Activated T-helper 17 cell treated with anti-CD3 and anti-CD28 coated beads, Interleukin-2, amount 50 U/mL, for 72 hours (primary cell): ENCODE measurements around the gene MED4. TPM values are rescaled to one million over a fixed set of nuclear protein-coding genes. Genes with fewer than 3 reads are reported as not detected.

Experiments
- ATAC-seq: fragments of 150-1000 bp; cut with Tn5 transposase; replicated peaks from 2 replicates; pipeline ENCODE4 v1.10.0; 2021; ENCODE audit warnings: mild to moderate bottlenecking, moderate library complexity
- H3K27ac Mint-ChIP-seq: one replicate; pipeline ENCODE4 v1.8.0; 2022; ENCODE audit warnings: mixed read lengths
- H3K27me3 Mint-ChIP-seq: one replicate; pipeline ENCODE4 v1.8.0; 2022; ENCODE audit warnings: mixed read lengths
- H3K36me3 Mint-ChIP-seq: one replicate; pipeline ENCODE4 v1.8.0; 2022; ENCODE audit warnings: low read depth, mild to moderate bottlenecking, mixed read lengths
- H3K4me1 Mint-ChIP-seq: one replicate; pipeline ENCODE4 v1.8.0; 2022; ENCODE audit warnings: mixed read lengths
- H3K4me3 Mint-ChIP-seq: one replicate; pipeline ENCODE4 v1.8.0; 2022; ENCODE audit warnings: mild to moderate bottlenecking, mixed read lengths
- H3K9me3 Mint-ChIP-seq: one replicate; pipeline ENCODE4 v1.8.0; 2022; ENCODE audit warnings: mixed read lengths
- total RNA-seq, 2 donors: library from RNA; stranded (reverse); gene quantifications; one replicate each; pipeline ENCODE4 v1.2.3, GENCODE V29; 2022

The MED4 gene
- total RNA-seq: 10 to 100 TPM; 42.0 to 58.9 TPM

GRCh38 chr13:48094781-48095502 is at the start of gene MED4:
MED4 (minus strand) TSS chr13:48095104; CDS start chr13:48095078, 26 bp downstream.
- H3K4me1 Mint-ChIP-seq: peaks cover 19% of the 10 kb centered on the region
- H3K4me3 Mint-ChIP-seq: peak within 1 kb of the TSS; percentile 91
- ATAC-seq: peak; percentile 97
- H3K27ac Mint-ChIP-seq: peak within 1 kb of the TSS; percentile 98
- no peaks in the 10 kb centered on the region for H3K27me3 Mint-ChIP-seq
- H3K36me3 Mint-ChIP-seq: peaks cover 29% of the 10 kb centered on the region
- no peaks in the 10 kb centered on the region for H3K9me3 Mint-ChIP-seq

DNA sequence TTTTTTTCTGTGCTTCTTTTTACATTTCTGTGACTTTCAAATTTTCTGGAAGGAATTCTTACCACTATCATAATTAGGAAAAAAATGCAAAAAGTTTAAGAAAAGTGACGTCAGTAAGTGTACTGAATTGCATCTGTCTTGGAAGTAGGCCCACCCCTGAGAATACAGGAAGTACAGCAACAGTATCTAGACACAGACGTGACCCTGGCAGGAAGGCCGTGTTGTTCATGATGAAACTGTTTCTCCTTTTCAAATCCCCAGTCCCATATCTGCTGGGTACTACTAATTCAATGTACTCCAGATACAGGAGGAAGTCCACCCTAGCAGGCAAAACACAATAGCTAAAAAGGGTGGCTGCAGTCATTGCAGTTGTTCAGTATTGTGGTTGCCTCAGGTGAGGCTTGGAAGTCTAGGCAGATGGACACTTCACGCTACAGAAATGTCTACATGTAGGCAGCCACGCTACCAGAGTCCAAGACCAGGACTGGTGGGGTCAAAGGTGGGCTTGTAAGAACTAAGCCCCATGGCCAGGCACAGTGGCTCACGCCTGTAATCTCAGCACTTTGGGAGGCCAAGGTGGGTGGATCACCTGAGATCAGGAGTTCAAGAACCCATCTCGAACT is 49.6 kb upstream of the MED4 start:
- Mint-ChIP-seq H3K27ac (no peak overlapping the region), H3K4me3 (no peak overlapping the region), H3K9me3 (no peaks in the 10 kb centered on the region), H3K36me3 (no peaks in the 10 kb centered on the region), H3K27me3 (no peaks in the 10 kb centered on the region), H3K4me1 (peaks cover 14% of the 10 kb centered on the region)
- no peak for ATAC-seq

- ATAC-seq: peak; percentile 15
- H3K9me3 Mint-ChIP-seq: no peaks in the 10 kb centered on the region
- H3K4me1 Mint-ChIP-seq: peaks cover 6% of the 10 kb centered on the region
- H3K36me3 Mint-ChIP-seq: no peaks in the 10 kb centered on the region
- no peaks in the 10 kb centered on the region for H3K27me3 Mint-ChIP-seq
- no peak overlapping the region for H3K27ac Mint-ChIP-seq
- H3K4me3 Mint-ChIP-seq: no peak overlapping the region
These were observed 47.5 kb upstream of the MED4 start for GRCh38 chr13:48142436-48142835.

- no peaks in the 10 kb centered on the region for H3K36me3 Mint-ChIP-seq
- H3K27ac Mint-ChIP-seq: no peak overlapping the region
- H3K27me3 Mint-ChIP-seq: no peaks in the 10 kb centered on the region
- peaks cover 9% of the 10 kb centered on the region for H3K4me1 Mint-ChIP-seq
- peak; percentile 95 for ATAC-seq
- H3K9me3 Mint-ChIP-seq: no peaks in the 10 kb centered on the region
- no peak overlapping the region for H3K4me3 Mint-ChIP-seq
These were observed 43.4 kb upstream of the MED4 start for GRCh38 chr13:48138270-48138669.

- no peak overlapping the region for H3K27ac Mint-ChIP-seq
- H3K36me3 Mint-ChIP-seq: no peaks in the 10 kb centered on the region
- H3K9me3 Mint-ChIP-seq: no peaks in the 10 kb centered on the region
- peaks cover 4% of the 10 kb centered on the region for H3K27me3 Mint-ChIP-seq
- no peak overlapping the region for H3K4me3 Mint-ChIP-seq
- ATAC-seq: no peak
- peaks cover 3% of the 10 kb centered on the region for H3K4me1 Mint-ChIP-seq
These were observed 38.1 kb upstream of the MED4 start for GRCh38 chr13:48132961-48133360.

- Mint-ChIP-seq H3K27ac (no peak overlapping the region), H3K4me1 (peaks cover 9% of the 10 kb centered on the region), H3K36me3 (no peaks in the 10 kb centered on the region), H3K4me3 (no peak overlapping the region), H3K27me3 (peaks cover 4% of the 10 kb centered on the region), H3K9me3 (no peaks in the 10 kb centered on the region)
- ATAC-seq: no peak
These were observed 36.6 kb upstream of the MED4 start for GRCh38 chr13:48131533-48131932.

GRCh38 chr13:48126944-48127830 is 32.3 kb upstream of the MED4 start:
- no peaks in the 10 kb centered on the region for H3K36me3 Mint-ChIP-seq
- no peaks in the 10 kb centered on the region for H3K9me3 Mint-ChIP-seq
- H3K4me1 Mint-ChIP-seq: peaks cover 8% of the 10 kb centered on the region
- H3K27me3 Mint-ChIP-seq: no peaks in the 10 kb centered on the region
- ATAC-seq: peak; percentile 82
- H3K4me3 Mint-ChIP-seq: peak overlapping the region; percentile 56
- peak overlapping the region; percentile 53 for H3K27ac Mint-ChIP-seq

GRCh38 chr13:48125794-48126228 is 30.9 kb upstream of the MED4 start:
- H3K4me3 Mint-ChIP-seq: no peak overlapping the region
- no peak overlapping the region for H3K27ac Mint-ChIP-seq
- H3K27me3 Mint-ChIP-seq: no peaks in the 10 kb centered on the region
- H3K9me3 Mint-ChIP-seq: no peaks in the 10 kb centered on the region
- ATAC-seq: no peak
- H3K4me1 Mint-ChIP-seq: peaks cover 8% of the 10 kb centered on the region
- no peaks in the 10 kb centered on the region for H3K36me3 Mint-ChIP-seq

GRCh38 chr13:48123812-48124211 is 28.9 kb upstream of the MED4 start:
- H3K27me3 Mint-ChIP-seq: no peaks in the 10 kb centered on the region
- peaks cover 8% of the 10 kb centered on the region for H3K4me1 Mint-ChIP-seq

GRCh38 chr13:48121733-48122132 is 26.8 kb upstream of the MED4 start:
- peaks cover under 1% of the 10 kb centered on the region for H3K4me1 Mint-ChIP-seq
- H3K9me3 Mint-ChIP-seq: no peaks in the 10 kb centered on the region
- no peak overlapping the region for H3K4me3 Mint-ChIP-seq
- H3K27ac Mint-ChIP-seq: no peak overlapping the region
- ATAC-seq: no peak
- H3K27me3 Mint-ChIP-seq: no peaks in the 10 kb centered on the region
- no peaks in the 10 kb centered on the region for H3K36me3 Mint-ChIP-seq

More at GRCh38 chr13:48123812-48124211, 28.9 kb upstream of the MED4 start:
- Mint-ChIP-seq H3K36me3 (no peaks in the 10 kb centered on the region), H3K9me3 (no peaks in the 10 kb centered on the region), H3K27ac (no peak overlapping the region), H3K4me3 (no peak overlapping the region)
- no peak for ATAC-seq

DNA sequence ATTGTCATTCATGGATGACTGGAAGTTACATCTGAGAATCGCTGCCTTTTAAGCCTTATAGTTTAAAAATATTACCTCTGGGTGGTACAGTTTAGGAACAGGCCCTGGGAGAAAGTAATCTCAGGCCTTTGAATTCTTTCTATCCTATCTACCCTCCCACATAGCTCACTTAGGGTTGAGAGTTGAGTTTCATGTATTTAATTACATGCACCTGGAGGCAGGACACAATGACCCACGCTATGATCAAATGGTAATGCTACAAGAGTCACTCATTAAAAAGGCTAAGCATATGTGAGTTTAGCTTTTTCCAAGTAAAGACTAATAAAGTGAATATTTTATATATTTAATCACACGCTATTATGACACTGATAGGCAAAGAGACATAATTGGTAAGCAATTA is 25.3 kb upstream of the MED4 start:
- H3K27me3 Mint-ChIP-seq: peaks cover 5% of the 10 kb centered on the region
- H3K9me3 Mint-ChIP-seq: no peaks in the 10 kb centered on the region
- no peak overlapping the region for H3K4me3 Mint-ChIP-seq
- ATAC-seq: no peak
- H3K36me3 Mint-ChIP-seq: no peaks in the 10 kb centered on the region
- no peak overlapping the region for H3K27ac Mint-ChIP-seq
- H3K4me1 Mint-ChIP-seq: no peaks in the 10 kb centered on the region

DNA sequence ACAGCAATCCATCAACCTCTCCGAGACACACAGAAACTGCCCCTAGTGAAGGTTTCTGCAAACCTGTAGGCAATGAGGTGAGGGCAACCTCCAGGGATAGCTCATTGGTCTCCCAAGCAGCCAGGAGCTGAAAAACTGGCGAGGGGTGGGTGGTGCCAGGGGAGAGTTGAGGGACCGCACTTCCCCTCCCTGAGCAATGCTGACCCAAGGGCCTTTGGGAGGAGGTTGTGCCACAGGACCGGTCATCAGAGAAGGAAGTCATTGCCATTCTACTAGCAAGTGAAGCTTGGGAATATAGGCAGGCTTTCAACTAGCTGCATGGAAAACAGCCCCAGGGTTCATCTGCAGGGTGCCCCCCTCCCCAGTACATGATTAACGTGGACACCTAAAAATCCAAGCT is 23.1 kb upstream of the MED4 start:
- H3K36me3 Mint-ChIP-seq: no peaks in the 10 kb centered on the region
- no peaks in the 10 kb centered on the region for H3K4me1 Mint-ChIP-seq
- no peaks in the 10 kb centered on the region for H3K9me3 Mint-ChIP-seq
- no peak for ATAC-seq
- H3K27me3 Mint-ChIP-seq: peaks cover 13% of the 10 kb centered on the region
- no peak overlapping the region for H3K27ac Mint-ChIP-seq
- H3K4me3 Mint-ChIP-seq: no peak overlapping the region

GRCh38 chr13:48116808-48117207 is 21.9 kb upstream of the MED4 start:
- no peak for ATAC-seq
- no peak overlapping the region for H3K27ac Mint-ChIP-seq
- H3K4me3 Mint-ChIP-seq: no peak overlapping the region
- no peaks in the 10 kb centered on the region for H3K4me1 Mint-ChIP-seq
- H3K9me3 Mint-ChIP-seq: no peaks in the 10 kb centered on the region
- peaks cover 13% of the 10 kb centered on the region for H3K27me3 Mint-ChIP-seq
- no peaks in the 10 kb centered on the region for H3K36me3 Mint-ChIP-seq

DNA sequence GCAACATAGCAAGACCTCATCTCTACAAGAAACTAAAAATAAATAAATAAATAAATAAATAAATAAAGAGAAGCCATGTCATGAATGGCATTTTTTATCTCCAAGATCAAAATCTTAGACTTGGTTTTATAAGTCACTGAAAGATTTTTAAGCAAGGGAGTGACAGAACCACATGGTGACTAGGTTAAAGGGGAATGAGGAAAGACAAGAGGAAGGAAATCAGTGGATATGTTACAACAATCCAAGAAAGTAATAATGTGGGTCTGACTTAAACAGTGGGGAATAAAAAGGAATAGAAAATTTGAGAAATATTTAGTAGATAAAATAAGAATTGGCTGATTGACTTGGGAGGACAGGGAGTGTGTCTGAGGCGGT is 18.8 kb upstream of the MED4 start:
- no peak for ATAC-seq
- no peaks in the 10 kb centered on the region for H3K4me1 Mint-ChIP-seq
- H3K4me3 Mint-ChIP-seq: no peak overlapping the region
- H3K27ac Mint-ChIP-seq: no peak overlapping the region
- H3K27me3 Mint-ChIP-seq: peaks cover 13% of the 10 kb centered on the region
- H3K9me3 Mint-ChIP-seq: no peaks in the 10 kb centered on the region
- H3K36me3 Mint-ChIP-seq: no peaks in the 10 kb centered on the region
